ENCODE data around the gene VAMP8.
A peak's percentile ranks its signal among the peaks of the same experiment; 100 is the strongest.
"Not testable (repeated sequence)": the region's sequence is repeated elsewhere in the genome, so short reads cannot be mapped to it uniquely, and the experiment has no call there.

VAMP8 gene

GRCh38 chr2:85547089-85547858 lies 30.1 kb upstream of the VAMP8 start:
- no peak for DNase-seq (ENCODE audit: low spot score)

GRCh38 chr2:85547859-85548607 lies 29.4 kb upstream of the VAMP8 start:
- DNase-seq (ENCODE audit: low spot score): no peak

DNA sequence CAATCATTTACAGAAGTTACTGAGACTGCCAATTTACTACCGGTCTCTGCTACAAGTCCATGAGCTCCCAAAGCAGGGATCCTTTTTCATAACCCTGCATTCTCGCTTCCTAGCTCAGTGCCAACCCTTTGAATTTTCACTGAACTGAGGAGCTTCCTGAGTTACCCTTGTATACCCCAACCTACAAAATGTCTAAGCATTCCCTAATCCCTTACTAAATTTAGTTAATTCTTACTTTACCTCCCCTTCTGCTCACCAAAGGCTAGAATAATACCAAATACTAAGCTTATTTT lies 28.8 kb upstream of the VAMP8 start:
- DNase-seq (ENCODE audit: low spot score): no peak

DNA sequence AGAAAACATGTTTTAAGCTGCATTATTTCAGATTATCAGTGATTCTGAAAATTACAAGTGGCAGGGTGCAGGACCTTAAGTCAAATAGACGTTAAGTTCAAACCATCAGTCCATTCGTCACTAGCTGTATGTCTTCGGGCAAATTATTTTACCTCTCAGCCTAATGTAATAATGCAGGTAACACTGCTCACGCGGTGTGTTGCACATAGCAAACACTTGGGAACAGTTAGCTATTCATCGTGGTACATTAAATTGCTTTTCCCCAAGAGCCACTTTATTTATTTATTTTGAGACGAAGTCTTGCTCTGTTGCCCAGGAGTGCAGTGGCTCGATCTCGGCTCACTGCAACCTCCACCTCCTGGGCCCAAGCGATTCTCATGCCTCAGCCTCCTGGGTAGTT lies 28.3 kb upstream of the VAMP8 start:
- no peak for DNase-seq (ENCODE audit: low spot score)

DNA sequence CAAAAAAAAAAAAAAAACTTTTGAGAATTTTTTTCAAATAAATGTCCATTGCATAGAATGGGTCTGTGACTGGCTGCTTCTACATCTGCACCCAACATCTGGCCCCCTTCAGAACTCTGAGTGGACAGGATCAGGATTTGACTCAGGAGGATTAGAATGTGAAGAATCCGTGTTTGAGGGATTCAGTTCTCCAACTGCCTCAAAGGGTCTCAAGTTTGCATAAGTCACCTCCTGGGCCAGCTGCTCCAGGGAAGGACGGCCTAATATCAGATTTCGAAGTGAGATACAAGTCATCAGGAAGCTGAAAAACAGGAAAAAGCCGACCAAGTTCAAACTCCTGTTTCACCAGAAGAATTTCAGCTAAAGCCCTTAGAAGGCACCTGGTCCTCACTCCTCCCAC lies 27.6 kb upstream of the VAMP8 start:
- no peak for DNase-seq (ENCODE audit: low spot score)

DNA sequence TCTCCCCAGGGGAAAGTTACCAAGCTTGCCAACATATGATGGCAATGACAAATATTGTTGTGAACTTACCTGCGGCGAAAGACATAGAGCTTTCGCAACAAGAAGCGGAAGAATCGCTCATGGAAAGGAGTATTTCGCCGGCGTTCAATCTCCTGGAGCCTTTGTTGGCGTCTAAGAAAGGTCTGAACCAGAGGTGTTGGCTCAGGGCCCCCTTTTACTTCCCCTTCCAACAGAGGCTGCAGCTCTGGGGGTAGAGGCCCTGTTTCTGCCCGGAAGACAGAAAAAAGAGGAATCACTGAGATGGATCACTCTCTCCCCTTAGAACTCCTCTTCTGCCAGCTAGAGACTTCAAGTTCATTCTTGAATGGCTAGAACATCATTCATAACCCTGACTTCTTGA lies 26.9 kb upstream of the VAMP8 start:
- no peak for DNase-seq (ENCODE audit: low spot score)

- peak; percentile 89 for DNase-seq (ENCODE audit: low spot score)
Observed at GRCh38 chr2:85551698-85552678, 25.4 kb upstream of the VAMP8 start.

GRCh38 chr2:85553184-85553583 lies 24.2 kb upstream of the VAMP8 start:
- no peak for DNase-seq (ENCODE audit: low spot score)

DNA sequence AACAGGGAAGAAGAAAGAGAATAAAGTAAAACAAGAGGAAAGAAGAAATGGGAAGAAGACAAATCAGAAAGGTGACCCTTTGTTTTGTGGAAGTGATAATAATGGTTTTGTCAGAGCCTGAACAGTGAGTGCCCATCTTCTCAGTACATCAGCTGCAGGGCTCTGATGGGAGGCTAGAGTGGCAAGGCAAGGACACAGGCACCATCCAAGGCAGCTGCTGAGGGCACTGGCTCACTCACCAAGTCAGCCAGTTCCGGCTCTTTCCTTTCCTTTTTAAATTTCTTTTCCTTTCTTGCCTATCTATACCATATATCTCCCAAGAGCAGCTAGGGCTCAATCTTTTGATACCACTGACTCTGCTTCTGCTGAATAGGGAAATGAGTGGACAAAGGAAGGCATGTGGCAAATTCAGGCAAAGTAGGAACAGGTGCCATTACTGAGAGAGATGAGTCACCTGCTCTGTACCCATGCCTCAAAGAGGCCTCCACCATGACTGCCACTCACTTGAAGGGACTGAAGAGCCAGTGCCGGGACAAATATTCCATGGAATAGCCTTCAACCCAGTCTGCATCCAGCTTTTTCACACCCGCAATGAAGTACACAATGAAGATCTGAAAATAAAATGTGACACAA lies 22.3 kb upstream of the VAMP8 start:
- DNase-seq (ENCODE audit: low spot score): no peak

- no peak for DNase-seq (ENCODE audit: low spot score)
Observed at GRCh38 chr2:85557130-85557529, 20.3 kb upstream of the VAMP8 start.

DNA sequence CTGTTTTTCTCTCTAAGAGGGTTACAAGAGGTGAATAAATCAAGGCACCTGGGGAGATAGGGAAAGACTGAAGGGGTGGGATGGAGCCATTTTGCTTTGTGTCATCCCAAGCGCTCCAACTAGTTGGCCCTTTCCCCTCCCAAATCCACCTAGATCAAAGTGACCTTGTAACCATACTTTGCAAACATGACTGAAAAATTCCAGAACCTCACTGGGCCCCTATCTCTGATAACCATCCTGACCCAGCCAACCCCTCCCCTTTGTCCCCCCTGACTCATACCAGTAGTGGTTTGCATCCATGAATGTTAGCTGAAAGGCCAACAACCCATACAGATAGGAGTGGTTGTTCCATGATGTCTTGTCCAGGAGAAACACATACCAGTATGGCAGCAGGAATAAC lies 19.2 kb upstream of the VAMP8 start:
- no peak for DNase-seq (ENCODE audit: low spot score)

- not testable (repeated sequence) for DNase-seq (ENCODE audit: low spot score)
Observed at GRCh38 chr2:85560403-85560726, 17.0 kb upstream of the VAMP8 start.

DNA sequence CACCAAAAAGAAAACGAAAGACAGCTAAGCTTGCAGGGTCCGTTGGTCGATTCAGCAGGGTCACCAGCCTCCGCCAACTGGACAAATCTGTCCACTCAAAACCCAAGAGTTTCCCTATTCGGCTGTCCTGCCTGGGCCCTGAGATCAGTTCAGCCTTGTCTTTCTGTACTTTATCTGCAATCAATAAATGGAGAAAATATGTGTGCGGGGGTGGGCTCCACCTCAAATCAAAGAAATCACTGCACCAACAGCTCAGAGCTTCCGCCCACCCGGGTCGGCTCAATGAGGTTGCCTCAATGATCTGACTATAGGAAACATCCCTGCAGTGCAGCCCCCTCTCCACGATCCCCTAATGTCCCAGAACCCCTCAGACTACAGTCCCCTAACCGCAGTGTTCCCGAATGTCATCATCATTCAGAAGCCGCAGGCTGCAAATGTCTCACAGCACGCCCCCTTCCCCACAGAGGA lies 16.5 kb upstream of the VAMP8 start:
- no peak for DNase-seq (ENCODE audit: low spot score)

- DNase-seq (ENCODE audit: low spot score): peak; percentile 93
Observed at GRCh38 chr2:85561280-85562212, 15.8 kb upstream of the VAMP8 start, which contains the start of gene GGCX. Gene GGCX, minus strand, starts transcription at chr2:85561493. Its CDS starts 65 bp downstream, at chr2:85561428.

GRCh38 chr2:85564144-85564563 lies 13.2 kb upstream of the VAMP8 start:
- DNase-seq (ENCODE audit: low spot score): no peak

- no peak for DNase-seq (ENCODE audit: low spot score)
Observed at GRCh38 chr2:85566265-85566664, 11.1 kb upstream of the VAMP8 start.

DNA sequence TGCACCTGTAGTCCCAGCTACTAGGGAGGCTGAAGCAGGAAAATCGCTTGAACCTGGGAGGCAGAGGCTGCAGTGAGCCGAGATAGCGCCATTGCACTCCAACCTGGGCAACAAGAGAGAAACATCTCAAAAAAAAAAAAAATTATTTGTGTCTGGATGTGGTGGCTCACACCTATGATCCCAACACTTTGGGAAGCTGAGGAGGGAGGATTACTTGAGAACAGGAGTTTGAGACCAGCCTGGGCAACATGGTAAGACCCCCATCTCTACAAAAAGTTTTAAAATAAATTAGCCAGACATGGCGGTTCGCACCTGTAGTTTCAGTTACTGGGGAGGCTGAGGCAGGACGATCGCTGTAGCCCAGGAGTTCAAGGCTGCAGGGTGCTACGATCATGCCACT lies 1.6 kb upstream of the VAMP8 start:
- DNase-seq (ENCODE audit: low spot score): no peak

- DNase-seq (ENCODE audit: low spot score): no peak
Observed at GRCh38 chr2:85577063-85577385, 362 bp upstream of the VAMP8 start.

DNA sequence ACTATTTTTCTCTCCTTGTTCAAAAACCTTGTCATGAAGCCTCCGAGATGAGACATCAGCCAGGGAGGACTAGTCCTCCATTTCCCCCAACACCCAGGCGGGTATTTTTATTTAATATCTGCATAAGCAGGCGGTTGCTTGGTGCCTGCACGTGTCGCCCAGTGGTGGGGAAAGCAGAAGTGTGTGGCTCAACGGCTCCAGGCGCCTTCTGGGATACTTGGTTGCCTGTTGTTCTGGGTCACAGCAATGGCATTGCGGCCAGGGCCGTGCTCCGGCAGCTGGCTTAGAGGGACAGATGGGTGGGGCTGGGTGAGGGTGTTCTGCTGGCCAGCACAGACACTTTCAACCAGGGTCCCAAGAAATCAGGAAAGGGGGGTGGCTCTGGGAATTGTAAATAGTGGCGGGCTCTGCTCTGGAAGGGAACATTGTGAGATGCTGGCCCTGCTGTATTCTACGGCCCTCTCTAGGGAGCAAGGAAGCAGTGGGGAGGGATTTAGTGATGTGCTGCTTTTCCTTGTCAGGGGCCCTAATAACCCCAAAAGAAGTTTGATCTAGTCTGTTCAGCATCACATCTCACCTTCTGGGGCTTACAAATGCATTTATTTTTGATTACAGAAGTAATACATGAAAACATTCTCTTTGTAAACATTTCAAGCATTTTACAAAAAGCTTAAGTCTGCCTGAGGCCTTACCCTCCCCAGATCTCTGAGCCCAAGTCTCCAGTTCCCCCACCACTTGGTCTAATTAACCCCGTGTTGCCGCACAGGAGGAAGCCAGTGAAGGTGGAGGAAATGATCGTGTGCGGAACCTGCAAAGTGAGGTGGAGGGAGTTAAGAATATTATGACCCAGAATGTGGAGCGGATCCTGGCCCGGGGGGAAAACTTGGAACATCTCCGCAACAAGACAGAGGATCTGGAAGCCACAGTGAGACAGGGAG lies 1.1 kb downstream of the VAMP8 start:
- DNase-seq (ENCODE audit: low spot score): no peak
